ENCODE results near the gene FYB2. TPM values are rescaled to one million over a fixed set of nuclear protein-coding genes. Genes with fewer than 3 reads are reported as not detected.

FYB2 gene
- total and polyA plus RNA-seq, 12 donors, result 0.22 to 123 (median 9.9) TPM

DNA sequence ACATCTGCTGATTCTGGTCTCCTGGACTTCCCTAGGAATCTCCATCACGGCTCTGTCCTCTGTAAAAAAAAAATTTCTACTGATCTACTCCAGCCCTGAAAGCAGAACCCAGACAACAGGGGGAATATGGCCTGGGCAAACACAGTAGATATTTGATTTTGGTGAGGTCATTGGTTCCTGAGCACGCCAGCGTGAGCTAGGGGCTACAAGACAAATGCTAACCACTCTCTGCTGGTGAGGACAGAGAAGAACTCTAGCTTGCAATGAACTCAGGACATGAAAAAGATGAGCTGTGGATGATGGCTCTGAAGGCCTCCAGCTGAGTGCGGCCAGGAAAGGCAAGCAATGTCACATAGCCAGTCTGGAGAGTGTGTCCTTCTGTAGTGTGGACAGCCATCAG lies 17.2 kb upstream of the FYB2 start:
- TF ChIP-seq, protein P1, sequence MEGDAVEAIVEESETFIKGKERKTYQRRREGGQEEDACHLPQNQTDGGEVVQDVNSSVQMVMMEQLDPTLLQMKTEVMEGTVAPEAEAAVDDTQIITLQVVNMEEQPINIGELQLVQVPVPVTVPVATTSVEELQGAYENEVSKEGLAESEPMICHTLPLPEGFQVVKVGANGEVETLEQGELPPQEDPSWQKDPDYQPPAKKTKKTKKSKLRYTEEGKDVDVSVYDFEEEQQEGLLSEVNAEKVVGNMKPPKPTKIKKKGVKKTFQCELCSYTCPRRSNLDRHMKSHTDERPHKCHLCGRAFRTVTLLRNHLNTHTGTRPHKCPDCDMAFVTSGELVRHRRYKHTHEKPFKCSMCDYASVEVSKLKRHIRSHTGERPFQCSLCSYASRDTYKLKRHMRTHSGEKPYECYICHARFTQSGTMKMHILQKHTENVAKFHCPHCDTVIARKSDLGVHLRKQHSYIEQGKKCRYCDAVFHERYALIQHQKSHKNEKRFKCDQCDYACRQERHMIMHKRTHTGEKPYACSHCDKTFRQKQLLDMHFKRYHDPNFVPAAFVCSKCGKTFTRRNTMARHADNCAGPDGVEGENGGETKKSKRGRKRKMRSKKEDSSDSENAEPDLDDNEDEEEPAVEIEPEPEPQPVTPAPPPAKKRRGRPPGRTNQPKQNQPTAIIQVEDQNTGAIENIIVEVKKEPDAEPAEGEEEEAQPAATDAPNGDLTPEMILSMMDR (IDR thresholded peaks at IDR 0.05), result no peak
- 86 to 91% methylated on average over 4 of the region's 4 CpGs for WGBS, 2 donors
- peaks cover 0 to 4% (median 0%) of the 10 kb centered on the region in 7 donors for H3K27me3 ChIP-seq
- H3K4me3 ChIP-seq, result no peak overlapping the region
- H3K36me3 ChIP-seq, result no peaks in the 10 kb centered on the region
- intact Hi-C loops (cut with DNase I), result loop anchor here in 9 of 10 donors (5.0 to 10.0 kb wide), 11 partner anchors 128 to 1818 kb away; partner anchors contain the start of genes C8B (in 1 of the 9) and DAB1 (in 1 of the 9)
- no peak overlapping the region for H3K27ac ChIP-seq
- peaks cover 0 to 11% (median 0%) of the 10 kb centered on the region in 11 donors for H3K9me3 ChIP-seq
- H3K4me1 ChIP-seq, result peaks cover 0 to 5% (median 0%) of the 10 kb centered on the region in 9 donors
- DNase-seq, result no peak
- no peak for ATAC-seq

DNA sequence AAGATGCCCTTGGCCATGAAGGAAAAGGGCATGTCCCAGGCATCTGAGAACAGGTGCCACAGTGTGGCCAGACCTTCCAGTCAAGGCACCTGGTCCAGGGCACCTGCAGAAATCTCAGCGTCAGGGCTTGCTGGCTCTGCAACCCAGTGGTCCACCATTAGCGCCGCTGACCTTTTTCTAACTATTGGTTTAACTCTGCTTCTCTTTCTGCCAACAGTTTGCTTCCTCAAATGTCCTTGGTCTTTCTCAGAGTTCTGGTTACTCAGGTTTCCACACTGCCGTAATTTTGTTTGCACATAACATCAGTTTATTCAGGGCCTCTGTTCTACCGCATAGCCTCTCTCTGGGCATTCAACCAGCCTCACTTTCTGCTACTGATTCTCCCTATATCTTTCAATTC lies 16.5 kb upstream of the FYB2 start:
- ATAC-seq, result no peak
- Histone ChIP-seq H3K36me3 (no peaks in the 10 kb centered on the region), H3K4me3 (no peak overlapping the region), H3K27ac (no peak overlapping the region), H3K4me1 (peaks cover 0 to 5% (median 0%) of the 10 kb centered on the region in 9 donors), H3K9me3 (peaks cover 0 to 11% (median 0%) of the 10 kb centered on the region in 11 donors), H3K27me3 (peaks cover 0 to 7% (median 0%) of the 10 kb centered on the region in 7 donors)
- TF ChIP-seq, protein P1 (IDR thresholded peaks at IDR 0.05), result no peak
- intact Hi-C loops (cut with DNase I), result loop anchor here in 9 of 10 donors (5.0 to 10.0 kb wide), 11 partner anchors 129 to 1819 kb away; partner anchors contain the start of genes C8B (in 1 of the 9) and DAB1 (in 1 of the 9)
- no peak for DNase-seq
- 95 to 97% methylated on average over 5 of the region's 5 CpGs for WGBS, 2 donors

- Histone ChIP-seq H3K36me3 (no peaks in the 10 kb centered on the region), H3K9me3 (peaks cover 0 to 3% (median 0%) of the 10 kb centered on the region in 11 donors), H3K4me3 (no peak overlapping the region), H3K27ac (no peak overlapping the region), H3K4me1 (peaks cover 0 to 5% (median 0%) of the 10 kb centered on the region in 9 donors), H3K27me3 (peaks cover 0 to 14% (median 0%) of the 10 kb centered on the region in 7 donors)
- TF ChIP-seq, protein P1 (IDR thresholded peaks at IDR 0.05), result no peak
- intact Hi-C loops (cut with DNase I), result loop anchor here (5.0 to 10.0 kb wide), 15 partner anchors 130 to 1820 kb away; partner anchors contain the start of genes C8B (in 3 of the 10) and DAB1 (in 1 of the 10)
- ATAC-seq (no peak), DNase-seq (no peak)
- WGBS, 2 donors, result 85% methylated on average over 5 of the region's 5 CpGs
Observed at GRCh38 chr1:56834137-56834900, 15.1 kb upstream of the FYB2 start.

DNA sequence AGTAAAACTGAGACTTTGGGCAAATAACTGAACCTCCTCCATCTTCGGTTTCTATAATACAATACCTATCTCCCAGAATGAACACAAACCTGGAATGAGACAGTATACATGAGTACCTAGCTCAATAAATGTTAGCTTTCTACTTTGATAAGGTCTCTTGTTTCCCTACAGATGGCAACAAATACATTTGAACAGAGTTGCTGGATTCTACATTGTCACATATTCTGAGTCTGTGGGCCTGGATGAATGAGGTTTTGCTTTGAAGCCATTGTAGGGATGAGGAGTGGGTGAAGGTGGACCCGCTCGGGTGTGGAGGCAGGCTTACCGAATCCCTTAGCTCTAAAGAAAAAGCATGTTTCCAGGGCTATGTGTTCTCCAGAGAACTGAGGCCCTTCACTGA lies 13.9 kb upstream of the FYB2 start:
- Histone ChIP-seq H3K36me3 (no peaks in the 10 kb centered on the region), H3K27me3 (peaks cover 0 to 14% (median 0%) of the 10 kb centered on the region in 7 donors), H3K4me3 (no peak overlapping the region), H3K9me3 (no peaks in the 10 kb centered on the region), H3K4me1 (peaks cover 0 to 5% (median 0%) of the 10 kb centered on the region in 9 donors), H3K27ac (no peak overlapping the region)
- WGBS, 2 donors, result 94 to 95% methylated on average over 4 of the region's 4 CpGs
- intact Hi-C loops (cut with DNase I), result loop anchor here (5.0 to 10.0 kb wide), 15 partner anchors 132 to 1822 kb away; partner anchors contain the start of genes C8B (in 3 of the 10) and DAB1 (in 1 of the 10)
- no peak for DNase-seq
- no peak for ATAC-seq
- TF ChIP-seq, protein P1 (IDR thresholded peaks at IDR 0.05), result no peak

All from heart right ventricle (tissue), 16 donors.